Measurements from ENCODE around the gene KRTAP5-11.
"Not testable (repeated sequence)": the region's sequence is repeated elsewhere in the genome, so short reads cannot be mapped to it uniquely, and the experiment has no call there.

DNA sequence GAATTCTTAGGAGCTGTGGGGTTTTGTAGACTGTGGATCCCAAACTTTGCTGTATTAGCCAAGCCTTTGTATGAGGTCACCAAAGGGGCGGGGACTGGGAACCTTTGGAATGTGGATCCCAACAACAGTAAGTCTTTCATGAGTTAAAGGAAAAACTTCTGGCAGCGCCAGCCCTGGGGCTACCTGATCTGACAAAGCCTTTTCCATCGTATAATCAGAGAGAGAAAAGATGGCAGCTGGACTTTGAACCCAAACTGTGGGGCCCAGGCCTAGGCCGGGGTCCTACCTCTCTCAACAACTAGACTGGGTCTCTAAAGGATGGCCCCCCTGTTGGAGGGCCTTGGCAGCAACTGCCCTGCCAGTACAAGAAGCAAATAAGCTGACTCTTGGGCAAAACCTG lies 5.6 kb upstream of the KRTAP5-11 start:
- TF ChIP-seq EZH2phosphoT487 (IDR thresholded peaks at IDR 0.05), result not testable (repeated sequence)
- TF ChIP-seq, protein P1, sequence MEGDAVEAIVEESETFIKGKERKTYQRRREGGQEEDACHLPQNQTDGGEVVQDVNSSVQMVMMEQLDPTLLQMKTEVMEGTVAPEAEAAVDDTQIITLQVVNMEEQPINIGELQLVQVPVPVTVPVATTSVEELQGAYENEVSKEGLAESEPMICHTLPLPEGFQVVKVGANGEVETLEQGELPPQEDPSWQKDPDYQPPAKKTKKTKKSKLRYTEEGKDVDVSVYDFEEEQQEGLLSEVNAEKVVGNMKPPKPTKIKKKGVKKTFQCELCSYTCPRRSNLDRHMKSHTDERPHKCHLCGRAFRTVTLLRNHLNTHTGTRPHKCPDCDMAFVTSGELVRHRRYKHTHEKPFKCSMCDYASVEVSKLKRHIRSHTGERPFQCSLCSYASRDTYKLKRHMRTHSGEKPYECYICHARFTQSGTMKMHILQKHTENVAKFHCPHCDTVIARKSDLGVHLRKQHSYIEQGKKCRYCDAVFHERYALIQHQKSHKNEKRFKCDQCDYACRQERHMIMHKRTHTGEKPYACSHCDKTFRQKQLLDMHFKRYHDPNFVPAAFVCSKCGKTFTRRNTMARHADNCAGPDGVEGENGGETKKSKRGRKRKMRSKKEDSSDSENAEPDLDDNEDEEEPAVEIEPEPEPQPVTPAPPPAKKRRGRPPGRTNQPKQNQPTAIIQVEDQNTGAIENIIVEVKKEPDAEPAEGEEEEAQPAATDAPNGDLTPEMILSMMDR (IDR thresholded peaks at IDR 0.05), result not testable (repeated sequence)

Data from neural progenitor cell (in vitro differentiated cells).